Stimulated activated CD4-positive, alpha-beta T cell treated with anti-CD3 and anti-CD28 coated beads, Interleukin-12 subunit alpha, Interleukin-12 subunit beta, amount 100 ng/mL, for 48 hours (primary cell): ENCODE measurements around the gene RUBCNL.
"Not testable (repeated sequence)": the region's sequence is repeated elsewhere in the genome, so short reads cannot be mapped to it uniquely, and the experiment has no call there.

Experiments
- DNase-seq, 3 donors: peaks; one replicate each; pipeline ENCODE4 v3.0.0-alpha.2; 2020; ENCODE audit warnings: low read depth in 2 of 3, low spot score in 1 of 3

RUBCNL gene

GRCh38 chr13:46387064-46387851, at the start of gene RUBCNL:
RUBCNL (minus strand) TSS chr13:46387252; CDS start chr13:46372475, 14,777 bp downstream.
- DNase-seq: peak; percentile 23 to 33 (median 23)

GRCh38 chr13:46429558-46429957, 42.5 kb upstream of the RUBCNL start:
- DNase-seq: not testable (repeated sequence)

DNA sequence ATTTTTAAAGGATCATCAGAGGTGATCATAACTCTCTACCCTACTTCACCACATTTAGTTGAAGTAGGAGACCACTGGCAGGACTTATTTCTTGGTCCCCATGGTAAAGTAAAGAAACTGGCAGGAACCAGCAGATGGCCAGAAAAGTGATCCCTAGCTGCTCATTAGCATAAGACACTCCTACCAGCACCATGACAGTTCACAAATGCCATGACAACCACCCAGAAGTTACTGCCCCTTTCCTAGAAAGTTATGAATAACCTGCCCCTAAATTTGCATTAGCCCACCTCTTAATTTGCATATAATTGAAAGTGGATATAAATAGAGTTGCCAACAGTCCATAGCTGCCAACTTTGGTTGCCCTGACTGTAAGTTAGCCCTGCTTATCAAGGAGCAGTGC, 18.4 kb upstream of the RUBCNL start:
- no peak for DNase-seq

DNA sequence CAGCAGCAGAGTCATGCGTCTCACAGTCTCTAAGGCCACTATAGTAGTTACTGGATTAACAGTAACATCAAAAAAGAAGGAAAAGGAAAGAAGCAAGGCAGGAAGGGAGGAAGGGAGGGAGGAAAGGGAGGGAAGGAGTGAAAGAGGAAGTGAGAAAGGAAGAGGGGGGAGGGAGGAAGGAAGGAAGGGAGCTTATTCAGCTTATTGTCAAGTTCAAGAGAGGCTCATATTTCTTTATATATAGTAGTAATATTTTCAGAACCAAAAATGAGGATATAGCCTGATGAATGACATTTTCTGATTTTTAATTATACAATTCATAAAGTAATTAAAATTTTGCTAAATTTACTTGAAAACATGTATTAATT, 17.7 kb upstream of the RUBCNL start:
- no peak for DNase-seq

- no peak for DNase-seq
Observed at GRCh38 chr13:46403851-46404732, 17.0 kb upstream of the RUBCNL start.

DNA sequence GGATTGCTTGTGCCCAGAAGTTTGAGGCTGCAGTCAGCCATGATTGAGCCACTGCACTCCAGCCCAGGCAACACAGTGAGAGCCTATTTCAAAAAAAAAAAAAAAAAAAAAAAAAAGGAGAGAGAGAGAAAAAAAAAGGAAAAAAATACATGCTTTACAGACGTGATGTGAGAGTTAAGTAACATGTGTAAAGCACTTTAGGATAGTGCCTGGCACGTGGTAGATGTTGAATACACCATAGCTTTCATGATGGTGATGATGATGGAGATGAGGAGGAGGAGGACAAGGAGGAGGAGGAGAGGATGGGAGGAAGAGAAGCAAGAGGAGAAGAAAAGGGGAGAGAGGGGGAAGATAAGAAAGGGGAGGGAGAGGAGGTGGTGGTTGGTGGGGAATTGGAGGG, 15.1 kb upstream of the RUBCNL start:
- DNase-seq: no peak

DNA sequence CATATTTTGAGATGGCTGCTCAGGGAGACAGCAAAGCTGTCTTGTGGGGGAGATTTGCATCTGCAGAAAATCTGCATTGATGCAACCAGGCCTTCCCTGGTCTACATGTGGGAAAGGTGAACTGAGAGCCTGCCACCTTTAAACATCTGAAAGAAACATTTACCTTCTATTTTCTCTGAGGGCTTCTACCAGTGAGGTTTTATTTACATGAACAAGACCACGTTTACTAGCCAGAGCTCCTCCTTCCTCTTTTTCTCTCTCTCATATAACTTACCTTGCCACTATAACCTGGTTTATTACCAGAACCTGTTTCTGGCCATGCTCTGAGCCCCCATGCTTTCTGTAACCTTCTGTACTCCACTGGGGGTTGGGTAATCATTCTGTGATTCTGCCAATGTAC, 14.4 kb upstream of the RUBCNL start:
- DNase-seq: no peak

- no peak for DNase-seq
Observed at GRCh38 chr13:46396341-46396740, 9.3 kb upstream of the RUBCNL start.

DNA sequence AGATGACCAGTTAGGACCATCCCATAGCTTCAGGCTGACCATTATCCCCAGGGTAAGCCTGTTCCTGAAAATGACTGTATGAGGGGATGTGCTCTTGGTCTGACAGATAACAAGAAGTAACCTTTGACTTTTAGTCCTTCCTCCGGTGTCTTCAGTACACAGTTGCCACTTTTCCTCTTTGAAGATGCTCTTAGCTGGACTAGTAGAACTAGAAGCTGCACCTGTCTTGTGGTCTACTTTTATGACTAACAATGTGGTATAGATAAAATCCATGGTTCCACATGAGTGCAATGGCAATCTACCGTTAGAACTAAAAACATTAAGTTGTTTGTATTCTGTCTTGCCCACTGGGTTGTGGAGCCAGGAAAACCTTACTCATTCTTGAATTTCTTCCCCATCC, 5.9 kb upstream of the RUBCNL start:
- DNase-seq: no peak

DNA sequence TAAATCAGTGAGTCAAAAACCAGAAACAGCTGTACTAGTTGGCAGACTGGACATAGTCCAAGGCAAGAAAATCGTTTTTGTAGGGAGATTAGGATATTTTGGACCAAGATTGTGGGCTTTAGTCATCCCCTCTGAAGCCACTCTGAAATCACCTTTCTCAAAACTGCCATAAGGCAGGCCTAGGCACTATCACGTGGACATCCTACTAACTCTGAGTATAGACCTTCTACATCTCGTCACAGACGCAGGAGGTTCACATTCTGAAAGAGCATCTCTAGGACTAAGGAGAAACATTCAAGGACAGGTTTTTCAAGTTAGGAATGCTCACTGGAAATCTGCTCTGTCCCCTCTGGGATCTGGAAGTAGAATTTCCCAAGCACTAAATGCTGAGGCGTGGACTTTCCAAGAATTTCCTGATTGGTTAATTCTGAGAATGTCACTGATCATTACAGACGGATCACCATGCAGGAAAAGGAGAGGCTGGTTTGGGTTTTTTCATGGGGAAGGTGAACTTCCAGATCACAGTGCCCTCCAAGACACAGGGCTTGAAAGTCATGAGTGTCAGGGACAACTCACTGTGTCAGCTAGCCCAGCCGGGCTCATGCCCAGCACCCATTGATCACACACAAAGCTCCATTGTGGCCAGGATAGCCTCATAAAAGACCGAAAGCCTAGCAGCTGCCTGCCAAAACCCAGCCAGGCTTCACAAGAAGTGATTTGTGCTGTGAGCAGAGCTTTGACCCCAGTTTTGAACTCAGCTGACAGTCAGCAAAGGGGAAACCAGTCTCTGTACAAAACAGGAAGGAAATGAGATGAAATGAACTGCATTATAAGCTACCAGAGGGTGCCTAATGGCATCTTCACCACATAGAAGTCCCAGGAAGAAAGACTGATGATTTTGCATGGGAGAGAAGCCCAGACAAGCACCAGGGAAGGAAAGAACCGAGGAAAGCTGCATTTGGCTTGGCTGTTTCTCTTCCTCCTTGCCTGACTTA, 2.7 kb upstream of the RUBCNL start:
- no peak for DNase-seq

DNA sequence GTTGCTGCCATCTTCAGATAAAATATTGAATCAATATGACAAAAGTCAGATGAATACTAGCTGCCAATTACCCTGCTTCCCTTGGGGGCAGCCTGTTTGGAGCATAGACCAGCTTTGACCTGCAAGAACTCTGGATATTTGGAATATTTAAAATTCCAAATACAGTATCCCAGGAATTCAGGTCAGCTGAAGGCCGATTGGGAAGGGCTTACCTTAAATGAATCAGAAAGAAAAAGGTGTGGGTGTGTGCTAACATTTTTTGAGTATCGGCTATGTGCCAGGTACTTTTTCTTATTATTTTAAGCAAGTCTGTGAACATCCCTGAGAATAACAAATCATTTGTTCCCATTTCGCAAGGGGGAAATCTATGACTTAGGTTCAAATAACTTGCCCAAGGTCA, 1.8 kb upstream of the RUBCNL start:
- DNase-seq: no peak

DNA sequence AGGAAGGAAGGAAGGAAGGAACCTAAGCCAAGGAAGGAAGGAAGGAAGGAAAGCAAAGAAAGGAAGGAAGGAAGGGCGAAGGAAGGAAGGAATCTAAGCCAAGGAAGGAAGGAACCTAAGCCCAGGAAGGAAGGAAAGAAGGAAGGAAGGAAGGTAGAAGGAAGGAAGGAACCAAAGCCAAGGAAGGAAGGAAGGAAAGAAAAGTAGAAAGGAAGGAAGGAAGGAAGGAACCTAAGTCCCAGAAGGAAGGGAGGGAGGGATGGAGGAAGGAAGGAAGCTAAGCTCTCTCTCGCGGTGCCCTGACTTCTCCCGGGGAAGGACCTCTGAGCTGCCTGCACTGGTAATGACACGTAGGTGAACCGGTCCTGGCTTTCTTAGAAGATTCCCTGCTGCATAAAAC, 1.3 kb upstream of the RUBCNL start:
- no peak for DNase-seq

DNA sequence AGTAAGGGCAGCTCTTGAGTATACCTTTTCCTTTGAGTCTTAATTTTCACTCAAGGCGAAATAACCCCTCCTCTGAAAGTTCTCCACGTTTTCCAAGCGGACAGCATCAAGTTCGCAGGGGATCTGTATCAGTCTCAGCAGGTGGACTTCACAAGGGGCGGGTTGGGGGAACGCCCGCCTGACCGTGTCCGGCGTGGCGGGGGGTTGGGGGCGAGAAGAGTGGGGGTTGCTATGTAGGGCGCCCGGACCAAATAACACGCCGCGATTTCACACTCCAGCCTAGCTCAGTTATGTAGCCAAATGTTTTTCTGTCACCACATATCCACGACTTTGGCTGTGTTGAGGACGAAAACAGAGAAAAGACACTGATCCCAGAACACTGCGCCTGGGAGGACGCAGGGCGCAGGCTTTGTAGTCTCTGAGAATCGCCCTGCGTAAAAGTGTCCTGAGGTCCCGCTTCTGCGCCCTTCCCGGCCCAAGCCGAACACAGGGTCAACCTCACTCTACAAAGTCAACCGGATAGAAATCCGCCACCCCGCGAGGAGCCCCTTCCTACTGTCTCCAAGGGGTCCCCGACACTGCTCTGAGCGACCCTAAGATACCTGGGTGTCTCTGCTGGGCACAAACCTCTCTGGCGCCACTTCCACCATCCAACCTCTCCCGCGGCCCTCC, 524 bp downstream of the RUBCNL start:
- no peak for DNase-seq

DNA sequence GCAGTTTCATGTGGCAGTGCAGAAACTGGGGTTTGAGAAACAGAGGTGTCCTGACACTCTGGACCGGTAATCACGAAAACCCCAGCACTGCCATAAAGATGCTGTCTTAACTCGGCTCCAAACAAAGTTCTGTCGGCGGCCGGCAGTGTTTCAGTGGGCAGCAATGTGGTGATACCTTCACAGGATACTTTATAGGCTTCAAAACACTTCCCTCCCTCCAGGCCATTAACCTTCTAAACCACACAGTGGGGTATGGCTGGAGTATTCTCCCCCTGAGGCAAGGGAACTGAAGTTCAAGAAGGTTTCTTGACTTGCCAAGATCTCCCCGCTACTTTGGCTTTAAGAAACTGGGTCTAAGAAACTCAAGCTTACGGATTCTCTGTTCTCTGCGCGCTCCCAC, 1.1 kb downstream of the RUBCNL start:
- DNase-seq: no peak

GRCh38 chr13:46383383-46383782, 3.7 kb downstream of the RUBCNL start:
- no peak for DNase-seq

DNA sequence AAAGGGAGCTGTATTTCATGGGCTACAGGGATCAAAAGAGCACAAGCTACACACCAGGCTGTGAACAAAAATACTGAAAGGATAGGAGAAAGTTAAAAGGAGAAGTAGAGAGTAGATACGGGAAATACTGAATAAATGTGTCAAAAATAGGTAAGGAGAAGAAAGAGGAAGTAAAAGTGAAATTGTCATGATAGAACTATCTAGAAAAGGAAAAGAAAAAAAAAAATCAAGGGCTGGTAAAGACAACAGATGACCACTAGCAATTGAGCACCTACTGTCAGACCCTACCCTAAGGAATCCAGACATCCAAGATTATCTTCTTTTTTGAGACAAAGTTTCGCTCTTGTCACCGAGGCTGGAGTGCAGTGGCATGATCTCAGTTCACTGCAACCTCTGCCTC, 4.8 kb downstream of the RUBCNL start:
- no peak for DNase-seq

- DNase-seq: no peak
Observed at GRCh38 chr13:46380242-46380641, 6.8 kb downstream of the RUBCNL start.

DNA sequence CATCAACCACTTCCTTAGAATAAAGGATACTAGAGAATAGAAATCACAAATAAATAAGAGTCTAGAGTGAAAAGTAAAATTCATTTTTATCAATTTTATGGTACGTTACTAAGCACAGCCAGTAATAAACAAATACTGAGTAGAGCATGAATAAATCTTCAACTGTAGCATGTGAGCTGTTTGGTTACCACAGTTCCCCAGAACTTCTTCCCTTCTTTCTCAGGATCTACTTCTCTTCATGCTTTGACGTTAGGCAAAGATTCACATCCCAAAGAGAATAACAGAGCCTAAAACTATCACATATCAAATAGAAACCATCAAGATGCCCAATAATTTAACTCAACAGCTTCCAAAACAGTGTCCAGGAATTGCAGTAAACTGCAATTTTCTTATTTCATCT, 7.4 kb downstream of the RUBCNL start:
- no peak for DNase-seq

DNA sequence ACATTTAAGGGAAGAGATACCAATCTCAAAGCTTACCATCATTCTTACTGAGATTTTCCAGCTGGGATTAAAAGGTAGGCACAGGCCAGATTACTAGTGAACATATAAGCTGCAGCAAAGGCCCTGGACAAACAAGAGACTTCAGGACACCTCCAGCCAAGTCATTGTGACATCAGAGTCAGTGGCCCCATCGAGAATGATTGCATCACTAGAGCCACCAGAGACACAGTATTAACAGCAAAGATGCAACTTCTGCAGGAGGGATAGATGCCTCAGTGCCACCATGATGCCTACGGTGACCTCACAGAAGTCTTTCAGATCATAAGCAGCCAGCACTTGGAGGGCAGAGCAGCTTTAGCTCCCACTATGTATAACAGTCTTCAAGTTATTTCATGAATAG, 8.6 kb downstream of the RUBCNL start:
- no peak for DNase-seq

- no peak for DNase-seq
Observed at GRCh38 chr13:46377554-46377953, 9.5 kb downstream of the RUBCNL start.

GRCh38 chr13:46374710-46375109, 12.3 kb downstream of the RUBCNL start:
- DNase-seq: no peak
